B cell (primary cell): ENCODE data around the gene GATA6. TPM values are rescaled to one million over a fixed set of nuclear protein-coding genes. Genes with fewer than 3 reads are reported as not detected.
A peak's percentile ranks its signal among the peaks of the same experiment; 100 is the strongest.

ENCODE experiments used
- ATAC-seq: fragments of 200-7000 bp; cut with Tn5 transposase; one replicate; pipeline ENCODE4 v1.10.0; 2021; ENCODE audit warnings: low read depth, mild to moderate bottlenecking, moderate number of reproducible peaks, moderate library complexity
- CTCF ChIA-PET: fragments of 350-600 bp; sonication (Branson Sonifier 250); formaldehyde crosslinking; loops from one replicate; lab custom pipeline; 2021; ENCODE audit warnings: antibody characterized with exemption, inconsistent platforms; lab: Charles Lee
- POLR2A ChIA-PET: fragments of 350-600 bp; sonication (Branson Sonifier 250); formaldehyde crosslinking; loops from one replicate; lab custom pipeline; 2021; ENCODE audit warnings: antibody characterized with exemption; lab: Charles Lee
- DNase-seq: peaks from one replicate; pipeline ENCODE4 v3.0.0; 2013
- H2AFZ ChIP-seq: 2 replicates; pipeline ENCODE4 v1.6.1; 2012; ENCODE audit warnings: mild to moderate bottlenecking, low read depth, low read length; ENCODE audit not compliant: insufficient read depth, poor library complexity, severe bottlenecking
- H3K27ac ChIP-seq, 2 donors: 1 replicate in 1 of 2; 2 replicates in 1 of 2; pipeline ENCODE4 v1.5.1; 2012 to 2013; ENCODE audit warnings: low read length in 2 of 2, mild to moderate bottlenecking in 2 of 2, moderate library complexity in 1 of 2
- H3K27me3 ChIP-seq, 4 experiments: fragments of 200-600 bp in 1 of 4; sonication (generic) in 1 of 4; replicated peaks in 1 of 4; 1 replicate in 2 of 4; 2 replicates in 2 of 4; pipeline versions ENCODE4 v1.6.1 to v1.7.0; 2013 to 2016; ENCODE audit warnings: low read length in 3 of 4, mild to moderate bottlenecking in 2 of 4, mixed read lengths in 1 of 4, moderate library complexity in 1 of 4; ENCODE audit not compliant: insufficient read depth in 4 of 4, control insufficient read depth in 3 of 4; ENCODE audit errors: control extremely low read depth in 1 of 4
- H3K36me3 ChIP-seq, 2 experiments: replicated peaks in 1 of 2; 1 replicate in 1 of 2; 2 replicates in 1 of 2; pipeline versions ENCODE4 v1.6.1 to v1.7.1; 2013; ENCODE audit warnings: low read length in 1 of 2; ENCODE audit not compliant: insufficient read depth in 2 of 2, control insufficient read depth in 1 of 2; ENCODE audit errors: control extremely low read depth in 1 of 2, extremely low read depth in 1 of 2
- H3K4me1 ChIP-seq, 2 donors: fragments of 200-600 bp in 1 of 2; sonication (generic) in 1 of 2; 1 replicate in 1 of 2; 2 replicates in 1 of 2; pipeline versions ENCODE4 v1.5.1 to v1.6.1; 2013 to 2017; ENCODE audit warnings: low read length in 2 of 2; ENCODE audit not compliant: control insufficient read depth in 2 of 2, insufficient read depth in 2 of 2
- H3K4me2 ChIP-seq: replicated peaks from 2 replicates; pipeline ENCODE3; 2012; ENCODE audit warnings: mild to moderate bottlenecking, low read depth, low read length; ENCODE audit not compliant: poor library complexity, severe bottlenecking
- H3K4me3 ChIP-seq, 5 experiments: fragments of 200-600 bp in 1 of 5; sonication (generic) in 1 of 5; 1 replicate in 3 of 5; 2 replicates in 2 of 5; pipeline versions ENCODE4 v1.5.1 to v1.7.0; 2011 to 2016; ENCODE audit warnings: low read length in 4 of 5, mild to moderate bottlenecking in 4 of 5, low read depth in 2 of 5, control low read depth in 1 of 5, moderate library complexity in 1 of 5; ENCODE audit not compliant: insufficient read depth in 1 of 5; ENCODE audit errors: control extremely low read depth in 1 of 5, extremely low read depth in 1 of 5
- H3K79me2 ChIP-seq: fragments of 200-600 bp; sonication (generic); one replicate; pipeline ENCODE4 v1.6.0; 2016; ENCODE audit warnings: low read length; ENCODE audit not compliant: control insufficient read depth, insufficient read depth
- H3K9ac ChIP-seq: fragments of 200-600 bp; sonication (generic); 2 replicates; pipeline ENCODE4 v1.6.1; 2017; ENCODE audit warnings: mild to moderate bottlenecking, low read length, moderate library complexity
- H3K9me3 ChIP-seq, 3 donors: one replicate each; pipeline versions ENCODE4 v1.6.1 to v1.7.1; 2013; ENCODE audit warnings: low read length in 2 of 3; ENCODE audit not compliant: control insufficient read depth in 2 of 3, insufficient read depth in 1 of 3; ENCODE audit errors: control extremely low read depth in 1 of 3
- H4K20me1 ChIP-seq: 2 replicates; pipeline ENCODE4 v1.6.0; 2012; ENCODE audit warnings: mild to moderate bottlenecking, low read length; ENCODE audit not compliant: insufficient read depth, control insufficient read depth, poor library complexity, severe bottlenecking
- H3K27ac Mint-ChIP-seq: one replicate; pipeline ENCODE4 v1.8.0; 2021; ENCODE audit warnings: mixed read lengths
- H3K27me3 Mint-ChIP-seq: one replicate; pipeline ENCODE4 v1.8.0; 2021; ENCODE audit warnings: mixed read lengths
- H3K4me1 Mint-ChIP-seq: one replicate; pipeline ENCODE4 v1.8.0; 2021; ENCODE audit warnings: mixed read lengths
- H3K4me3 Mint-ChIP-seq: one replicate; pipeline ENCODE4 v1.8.0; 2021; ENCODE audit warnings: mixed read lengths
- H3K9me3 Mint-ChIP-seq: one replicate; pipeline ENCODE4 v1.8.0; 2022; ENCODE audit warnings: mixed read lengths; ENCODE audit not compliant: insufficient read depth
- EZH2 ChIP-seq: IDR thresholded peaks from 2 replicates; pipeline ENCODE4 v1.6.1; 2012; ENCODE audit warnings: borderline replicate concordance, low read depth, mild to moderate bottlenecking, moderate library complexity, low read length; ENCODE audit not compliant: insufficient read depth, poor library complexity, severe bottlenecking
- WGBS: methylation state at CpG from one replicate; pipeline ENCODE4 v1.1.5; 2013; ENCODE audit warnings: missing lambda C conversion rate; ENCODE audit not compliant: insufficient coverage; 5-methylcytosine and 5-hydroxymethylcytosine counted together
- intact Hi-C: fragments of 100-400 bp; cut with micrococcal nuclease; formaldehyde crosslinking; loops from one replicate; pipeline ENCODE4 v1.10.0; 2022
- polyA plus RNA-seq: library from polyadenylated mRNA; depleted of rRNA; stranded (reverse); fragments of >200 nt; gene quantifications from 2 replicates; pipeline ENCODE4 v1.2.3, GENCODE V29; 2012
- total RNA-seq, 2 donors: library from RNA; stranded (reverse); fragments of 120-200 nt in 1 of 2; gene quantifications; 1 replicate in 1 of 2; 2 replicates in 1 of 2; pipeline versions ENCODE4 v1.2.3 to v1.2.4, GENCODE V29; 2013 to 2022
- TF ChIP-seq, protein P1 (sequence below): fragments of 200-600 bp; IDR thresholded peaks from one replicate; pipeline ENCODE4 v1.8.0; 2022; ENCODE audit warnings: antibody characterized with exemption, mild to moderate bottlenecking

Gene GATA6
- total and polyA plus RNA-seq, 2 donors (not counting 1 experiment from before 2014, with no cell fraction given) = not detected

- no peak overlapping the region for H3K27ac ChIP-seq
- Mint-ChIP-seq H3K9me3 (no peaks in the 10 kb centered on the region), H3K4me3 (no peak overlapping the region), H3K27ac (no peak overlapping the region), H3K4me1 (peaks cover 26% of the 10 kb centered on the region), H3K27me3 (peaks cover 53% of the 10 kb centered on the region)
- DNase-seq = no peak
- ATAC-seq = no peak
- no peaks in the 10 kb centered on the region for H3K36me3 ChIP-seq
- ChIA-PET CTCF (no interaction called here), POLR2A (no interaction called here)
- H2AFZ ChIP-seq = no peak overlapping the region
- H3K27me3 ChIP-seq = peaks cover 0 to 77% (median 38%) of the 10 kb centered on the region in 4 experiments
- peaks cover 13 to 16% of the 10 kb centered on the region in 2 donors for H3K4me1 ChIP-seq
- H4K20me1 ChIP-seq = no peaks in the 10 kb centered on the region
- intact Hi-C loops = no loop called here
- H3K79me2 ChIP-seq = no peaks in the 10 kb centered on the region
- no peak for TF ChIP-seq EZH2
- TF ChIP-seq, protein P1, sequence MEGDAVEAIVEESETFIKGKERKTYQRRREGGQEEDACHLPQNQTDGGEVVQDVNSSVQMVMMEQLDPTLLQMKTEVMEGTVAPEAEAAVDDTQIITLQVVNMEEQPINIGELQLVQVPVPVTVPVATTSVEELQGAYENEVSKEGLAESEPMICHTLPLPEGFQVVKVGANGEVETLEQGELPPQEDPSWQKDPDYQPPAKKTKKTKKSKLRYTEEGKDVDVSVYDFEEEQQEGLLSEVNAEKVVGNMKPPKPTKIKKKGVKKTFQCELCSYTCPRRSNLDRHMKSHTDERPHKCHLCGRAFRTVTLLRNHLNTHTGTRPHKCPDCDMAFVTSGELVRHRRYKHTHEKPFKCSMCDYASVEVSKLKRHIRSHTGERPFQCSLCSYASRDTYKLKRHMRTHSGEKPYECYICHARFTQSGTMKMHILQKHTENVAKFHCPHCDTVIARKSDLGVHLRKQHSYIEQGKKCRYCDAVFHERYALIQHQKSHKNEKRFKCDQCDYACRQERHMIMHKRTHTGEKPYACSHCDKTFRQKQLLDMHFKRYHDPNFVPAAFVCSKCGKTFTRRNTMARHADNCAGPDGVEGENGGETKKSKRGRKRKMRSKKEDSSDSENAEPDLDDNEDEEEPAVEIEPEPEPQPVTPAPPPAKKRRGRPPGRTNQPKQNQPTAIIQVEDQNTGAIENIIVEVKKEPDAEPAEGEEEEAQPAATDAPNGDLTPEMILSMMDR = no peak
- peaks cover 0 to 33% (median 0%) of the 10 kb centered on the region in 3 donors for H3K9me3 ChIP-seq
- no peak overlapping the region for H3K4me2 ChIP-seq
- WGBS = 18% methylated on average over 24 of the region's 34 CpGs
- H3K9ac ChIP-seq = no peak overlapping the region
- no peak overlapping the region for H3K4me3 ChIP-seq
Observed at GRCh38 chr18:22167471-22168241, 1.7 kb upstream of the GATA6 start.

- intact Hi-C loops = no loop called here
- Histone ChIP-seq H3K4me3 (no peak overlapping the region), H3K9ac (no peak overlapping the region), H3K27me3 (peaks cover 0 to 78% (median 34%) of the 10 kb centered on the region in 4 experiments), H3K4me2 (no peak overlapping the region), H2AFZ (no peak overlapping the region), H3K27ac (no peak overlapping the region), H3K79me2 (no peaks in the 10 kb centered on the region), H3K4me1 (peaks cover 13 to 16% of the 10 kb centered on the region in 2 donors), H3K9me3 (peaks cover 0 to 33% (median 0%) of the 10 kb centered on the region in 3 donors), H3K36me3 (no peaks in the 10 kb centered on the region), H4K20me1 (no peaks in the 10 kb centered on the region)
- Mint-ChIP-seq H3K4me3 (peak overlapping the region; percentile 76), H3K27ac (peak overlapping the region; percentile 61), H3K4me1 (peaks cover 26% of the 10 kb centered on the region), H3K9me3 (no peaks in the 10 kb centered on the region), H3K27me3 (peaks cover 56% of the 10 kb centered on the region)
- 7% methylated on average over 35 of the region's 36 CpGs for WGBS
- DNase-seq (no peak), ATAC-seq (no peak)
- TF ChIP-seq, protein P1 = no peak
- no peak for TF ChIP-seq EZH2
- ChIA-PET POLR2A (no interaction called here), CTCF (no interaction called here)
Observed at GRCh38 chr18:22168360-22168921, 948 bp upstream of the GATA6 start.
